Loucy (cell line): ENCODE results near the gene ARFIP2.

Source experiments
- EZH2phosphoT487 ChIP-seq: fragments of 200-600 bp; IDR thresholded peaks from 2 replicates; pipeline ENCODE4 v1.6.1; 2018; ENCODE audit warnings: antibody characterized with exemption, mild to moderate bottlenecking, moderate library complexity, borderline replicate concordance
- TF ChIP-seq, protein P1 (sequence below): fragments of 200-600 bp; sonication (generic); conservative IDR thresholded peaks from 2 replicates; pipeline ENCODE4 v1.5.1; 2014; ENCODE audit warnings: mild to moderate bottlenecking, antibody characterized with exemption, low read length

DNA sequence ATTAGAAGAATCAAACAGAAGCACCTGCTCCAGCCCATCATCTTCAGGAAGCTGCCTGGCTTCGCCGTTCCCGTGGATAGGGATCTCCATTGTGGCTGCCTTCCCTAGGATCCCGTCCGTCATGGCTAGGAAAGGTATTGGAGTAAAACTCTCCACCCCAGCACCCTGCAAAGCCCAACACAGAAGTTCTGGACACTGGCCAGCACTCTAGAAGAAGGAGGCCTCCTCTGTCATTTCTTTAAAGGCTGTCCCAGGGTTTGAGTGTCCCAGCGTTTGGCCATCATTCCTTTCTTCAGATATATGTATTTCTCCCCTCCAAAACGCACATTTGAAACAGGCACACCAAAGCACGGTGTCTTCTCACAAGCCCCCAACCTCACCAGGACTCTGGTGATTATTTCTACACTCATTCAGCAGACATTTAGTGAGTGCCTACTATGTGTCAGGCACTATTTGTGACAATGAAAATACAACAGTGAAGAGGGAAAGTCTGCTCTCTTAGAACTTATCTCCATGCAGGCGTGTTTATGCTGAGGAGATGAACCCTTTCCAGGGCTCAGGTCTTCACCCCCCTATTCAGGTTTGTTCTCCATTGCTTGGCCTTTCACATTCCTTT lies 724 bp downstream of the ARFIP2 start:
- TF ChIP-seq, protein P1, sequence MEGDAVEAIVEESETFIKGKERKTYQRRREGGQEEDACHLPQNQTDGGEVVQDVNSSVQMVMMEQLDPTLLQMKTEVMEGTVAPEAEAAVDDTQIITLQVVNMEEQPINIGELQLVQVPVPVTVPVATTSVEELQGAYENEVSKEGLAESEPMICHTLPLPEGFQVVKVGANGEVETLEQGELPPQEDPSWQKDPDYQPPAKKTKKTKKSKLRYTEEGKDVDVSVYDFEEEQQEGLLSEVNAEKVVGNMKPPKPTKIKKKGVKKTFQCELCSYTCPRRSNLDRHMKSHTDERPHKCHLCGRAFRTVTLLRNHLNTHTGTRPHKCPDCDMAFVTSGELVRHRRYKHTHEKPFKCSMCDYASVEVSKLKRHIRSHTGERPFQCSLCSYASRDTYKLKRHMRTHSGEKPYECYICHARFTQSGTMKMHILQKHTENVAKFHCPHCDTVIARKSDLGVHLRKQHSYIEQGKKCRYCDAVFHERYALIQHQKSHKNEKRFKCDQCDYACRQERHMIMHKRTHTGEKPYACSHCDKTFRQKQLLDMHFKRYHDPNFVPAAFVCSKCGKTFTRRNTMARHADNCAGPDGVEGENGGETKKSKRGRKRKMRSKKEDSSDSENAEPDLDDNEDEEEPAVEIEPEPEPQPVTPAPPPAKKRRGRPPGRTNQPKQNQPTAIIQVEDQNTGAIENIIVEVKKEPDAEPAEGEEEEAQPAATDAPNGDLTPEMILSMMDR, result no peak
- no peak for TF ChIP-seq EZH2phosphoT487
